Gastroesophageal sphincter (tissue), 4 donors: ENCODE results near the gene PGBD5. TPM values are rescaled to one million over a fixed set of nuclear protein-coding genes. Genes with fewer than 3 reads are reported as not detected.

Experiments used
- ATAC-seq: fragments of 150-250 bp; one replicate; pipeline ENCODE4 v1.9.1; 2016; ENCODE audit warnings: mild to moderate bottlenecking, moderate library complexity
- H3K27ac ChIP-seq, 4 donors: fragments of 200-600 bp; sonication (generic) in 3 of 4; 1 replicate in 3 of 4; 2 replicates in 1 of 4; pipeline ENCODE4 v1.5.1; 2016 to 2019
- H3K27me3 ChIP-seq: fragments of 200-600 bp; sonication (generic); one replicate; pipeline ENCODE4 v1.5.1; 2019
- H3K36me3 ChIP-seq, 2 donors: fragments of 200-600 bp; sonication (generic); one replicate each; pipeline ENCODE4 v1.5.1; 2019; ENCODE audit warnings: control low read depth in 1 of 2
- H3K4me1 ChIP-seq, 3 donors: fragments of 200-600 bp; sonication (generic); 1 replicate in 2 of 3; 2 replicates in 1 of 3; pipeline ENCODE4 v1.5.1; 2016 to 2019; ENCODE audit warnings: control low read depth in 2 of 3
- H3K4me3 ChIP-seq, 2 donors: fragments of 200-600 bp; sonication (generic); one replicate each; pipeline ENCODE4 v1.5.1; 2019; ENCODE audit warnings: mild to moderate bottlenecking in 1 of 2, moderate library complexity in 1 of 2
- H3K9me3 ChIP-seq, 3 donors: fragments of 200-600 bp; sonication (generic); one replicate each; pipeline ENCODE4 v1.5.1; 2017 to 2019; ENCODE audit warnings: control low read depth in 2 of 3
- CTCF ChIP-seq, 4 experiments: fragments of 200-600 bp in 2 of 4; fragments of 450-650 bp in 2 of 4; sonication (generic) in 1 of 4; IDR thresholded peaks; one replicate each; pipeline ENCODE4 v1.5.1; 2017 to 2019; ENCODE audit warnings: antibody characterized with exemption in 4 of 4, mild to moderate bottlenecking in 2 of 4, moderate library complexity in 2 of 4
- EP300 ChIP-seq: sonication (generic); formaldehyde crosslinking; IDR thresholded peaks from one replicate; pipeline ENCODE4 v1.6.1; 2017; ENCODE audit warnings: antibody characterized with exemption, mild to moderate bottlenecking
- POLR2A ChIP-seq, 2 donors: fragments of 450-650 bp; IDR thresholded peaks; one replicate each; pipeline ENCODE4 v1.6.1; 2017; ENCODE audit warnings: antibody characterized with exemption in 2 of 2, mild to moderate bottlenecking in 2 of 2, moderate library complexity in 1 of 2
- POLR2AphosphoS5 ChIP-seq: sonication (generic); formaldehyde crosslinking; IDR thresholded peaks from one replicate; pipeline ENCODE4 v1.6.1; 2017; ENCODE audit warnings: antibody characterized with exemption
- WGBS, 2 donors: methylation state at CpG; one replicate each; pipeline ENCODE4 v1.1.5; 2018; ENCODE audit warnings: low coverage in 1 of 2; 5-methylcytosine and 5-hydroxymethylcytosine counted together
- total RNA-seq, 4 donors: library from RNA; depleted of rRNA; stranded (reverse); fragments of >200 nt; gene quantifications; one replicate each; pipeline ENCODE4 v1.1.0, GENCODE V29; 2016

PGBD5 gene
- total RNA-seq, 4 donors from 2014 or later = 0.15 to 1.1 (median 0.33) TPM

- peaks cover 0 to 80% of the 10 kb centered on the region in 2 donors for H3K36me3 ChIP-seq
- TF ChIP-seq EP300 = no peak
- TF ChIP-seq CTCF (IDR thresholded peaks at IDR 0.05) = peak in 3 of 4 experiments; percentile 61 to 68 (median 67)
- H3K9me3 ChIP-seq = no peaks in the 10 kb centered on the region
- H3K27me3 ChIP-seq = no peaks in the 10 kb centered on the region
- WGBS, 2 donors = 58% methylated on average over 8 of the region's 19 CpGs; no CpG with 5 or more reads in 1 of the 2 donors
- no peak overlapping the region for H3K4me3 ChIP-seq
- ATAC-seq = peak; percentile 68
- H3K27ac ChIP-seq = peak overlapping the region in 3 of 4 donors; percentile 5 to 41 (median 25)
- H3K4me1 ChIP-seq = peaks cover 0 to 44% (median 5%) of the 10 kb centered on the region in 3 donors
These were observed 157.6 kb downstream of the PGBD5 start for GRCh38 chr1:230268371-230269170.

GRCh38 chr1:230267338-230268065, 158.6 kb downstream of the PGBD5 start:
- WGBS, 2 donors = 96% methylated on average over 5 of the region's 17 CpGs; no CpG with 5 or more reads in 1 of the 2 donors
- no peak for ATAC-seq
- H3K4me1 ChIP-seq = peaks cover 0 to 44% (median 5%) of the 10 kb centered on the region in 3 donors
- peaks cover 0 to 81% of the 10 kb centered on the region in 2 donors for H3K36me3 ChIP-seq
- H3K27me3 ChIP-seq = no peaks in the 10 kb centered on the region
- H3K9me3 ChIP-seq = no peaks in the 10 kb centered on the region
- H3K4me3 ChIP-seq = no peak overlapping the region
- TF ChIP-seq CTCF (IDR thresholded peaks at IDR 0.05) (no peak), POLR2AphosphoS5 (no peak), EP300 (no peak), POLR2A (IDR thresholded peaks at IDR 0.05) (no peak)
- peak overlapping the region in 2 of 4 donors; percentile 14 to 25 for H3K27ac ChIP-seq

- WGBS, 2 donors = 11 to 17% methylated on average over 1 to 2 of the region's 2 CpGs
- Histone ChIP-seq H3K4me1 (peaks cover 0 to 41% (median 5%) of the 10 kb centered on the region in 3 donors), H3K27ac (no peak overlapping the region), H3K36me3 (peaks cover 0 to 81% of the 10 kb centered on the region in 2 donors), H3K27me3 (no peaks in the 10 kb centered on the region), H3K4me3 (no peak overlapping the region), H3K9me3 (no peaks in the 10 kb centered on the region)
- TF ChIP-seq EP300 (no peak), POLR2AphosphoS5 (no peak), CTCF (IDR thresholded peaks at IDR 0.05) (no peak), POLR2A (IDR thresholded peaks at IDR 0.05) (no peak)
- ATAC-seq = no peak
These were observed 159.7 kb downstream of the PGBD5 start for GRCh38 chr1:230266456-230266855.

- TF ChIP-seq POLR2A (IDR thresholded peaks at IDR 0.05) (no peak), EP300 (no peak), CTCF (IDR thresholded peaks at IDR 0.05) (no peak), POLR2AphosphoS5 (no peak)
- no peak overlapping the region for H3K4me3 ChIP-seq
- no peaks in the 10 kb centered on the region for H3K9me3 ChIP-seq
- H3K4me1 ChIP-seq = peaks cover 0 to 32% (median 4%) of the 10 kb centered on the region in 3 donors
- ATAC-seq = no peak
- no peaks in the 10 kb centered on the region for H3K27me3 ChIP-seq
- 86 to 98% methylated on average over 4 to 8 of the region's 17 CpGs for WGBS, 2 donors
- no peak overlapping the region for H3K27ac ChIP-seq
- peaks cover 0 to 77% of the 10 kb centered on the region in 2 donors for H3K36me3 ChIP-seq
These were observed 160.7 kb downstream of the PGBD5 start for GRCh38 chr1:230265200-230266115.

Other genes starting within 250 kb of the PGBD5 start
- gene COG2, start 216.1 kb upstream of the PGBD5 start, total RNA-seq = 10 to 100 TPM; 23.5 to 33.6 (median 26.0) TPM